ENCODE data around the gene PARN.
"Not testable (repeated sequence)": the region's sequence is repeated elsewhere in the genome, so short reads cannot be mapped to it uniquely, and the experiment has no call there.

PARN gene

GRCh38 chr16:14427371-14427948 is 202.6 kb downstream of the PARN start:
- no peak for DNase-seq

GRCh38 chr16:14424595-14424994 is 205.5 kb downstream of the PARN start:
- no peak for DNase-seq

- no peak for DNase-seq
Measured at GRCh38 chr16:14423344-14423743, 206.7 kb downstream of the PARN start.

- no peak for DNase-seq
Measured at GRCh38 chr16:14420721-14421488, 209.2 kb downstream of the PARN start.

- not testable (repeated sequence) for DNase-seq
Measured at GRCh38 chr16:14420243-14420642, 209.8 kb downstream of the PARN start.

- no peak for DNase-seq
Measured at GRCh38 chr16:14419817-14420216, 210.2 kb downstream of the PARN start.

- DNase-seq = no peak
Measured at GRCh38 chr16:14418795-14419225, 211.2 kb downstream of the PARN start.

- no peak for DNase-seq
Measured at GRCh38 chr16:14416184-14416583, 213.9 kb downstream of the PARN start.

- DNase-seq = no peak
Measured at GRCh38 chr16:14415291-14415690, 214.8 kb downstream of the PARN start.

GRCh38 chr16:14409563-14409962 is 220.5 kb downstream of the PARN start:
- no peak for DNase-seq

- no peak for DNase-seq
Measured at GRCh38 chr16:14407786-14408399, 222.2 kb downstream of the PARN start.

GRCh38 chr16:14405611-14406537 is 224.2 kb downstream of the PARN start:
- DNase-seq = no peak

GRCh38 chr16:14403001-14403389 is 227.1 kb downstream of the PARN start:
- not testable (repeated sequence) for DNase-seq

- not testable (repeated sequence) for DNase-seq
Measured at GRCh38 chr16:14402114-14403000, 227.7 kb downstream of the PARN start.

- not testable (repeated sequence) for DNase-seq
Measured at GRCh38 chr16:14401711-14402061, 228.4 kb downstream of the PARN start.

GRCh38 chr16:14400978-14401710 is 228.9 kb downstream of the PARN start:
- DNase-seq = not testable (repeated sequence)

GRCh38 chr16:14400285-14400977 is 229.6 kb downstream of the PARN start:
- DNase-seq = no peak

GRCh38 chr16:14399378-14400284 is 230.4 kb downstream of the PARN start:
- no peak for DNase-seq

- no peak for DNase-seq
Measured at GRCh38 chr16:14398014-14398717, 231.9 kb downstream of the PARN start.

Data from NCI-H1436 treated with DMSO at 0.1 percent for 48 hours (cell line).